Astrocyte of the spinal cord (primary cell): ENCODE results near the gene KRT84.

Experiments
- DNase-seq: peaks from one replicate; pipeline ENCODE4 v3.0.0; 2011; ENCODE audit warnings: low read depth, low spot score
- H3K4me3 ChIP-seq: 2 replicates; pipeline ENCODE4 v1.5.1; 2011; ENCODE audit warnings: low read depth, mild to moderate bottlenecking, low read length, moderate library complexity
- CTCF ChIP-seq: IDR thresholded peaks from 2 replicates; pipeline ENCODE4 v1.5.1; 2012; ENCODE audit warnings: low read depth, mild to moderate bottlenecking, low read length, inconsistent platforms
- in situ Hi-C: cut with HindIII; loops from 2 replicates; pipeline ENCODE4 v1.10.0; 2017; ENCODE audit warnings: low sequenced_read_pairs

The KRT84 gene

GRCh38 chr12:52385226-52385702 lies at the start of gene KRT84:
Gene KRT84, minus strand, starts transcription at chr12:52385652. Its CDS starts 67 bp downstream, at chr12:52385585.
- no peak within 1 kb of the TSS for H3K4me3 ChIP-seq

DNA sequence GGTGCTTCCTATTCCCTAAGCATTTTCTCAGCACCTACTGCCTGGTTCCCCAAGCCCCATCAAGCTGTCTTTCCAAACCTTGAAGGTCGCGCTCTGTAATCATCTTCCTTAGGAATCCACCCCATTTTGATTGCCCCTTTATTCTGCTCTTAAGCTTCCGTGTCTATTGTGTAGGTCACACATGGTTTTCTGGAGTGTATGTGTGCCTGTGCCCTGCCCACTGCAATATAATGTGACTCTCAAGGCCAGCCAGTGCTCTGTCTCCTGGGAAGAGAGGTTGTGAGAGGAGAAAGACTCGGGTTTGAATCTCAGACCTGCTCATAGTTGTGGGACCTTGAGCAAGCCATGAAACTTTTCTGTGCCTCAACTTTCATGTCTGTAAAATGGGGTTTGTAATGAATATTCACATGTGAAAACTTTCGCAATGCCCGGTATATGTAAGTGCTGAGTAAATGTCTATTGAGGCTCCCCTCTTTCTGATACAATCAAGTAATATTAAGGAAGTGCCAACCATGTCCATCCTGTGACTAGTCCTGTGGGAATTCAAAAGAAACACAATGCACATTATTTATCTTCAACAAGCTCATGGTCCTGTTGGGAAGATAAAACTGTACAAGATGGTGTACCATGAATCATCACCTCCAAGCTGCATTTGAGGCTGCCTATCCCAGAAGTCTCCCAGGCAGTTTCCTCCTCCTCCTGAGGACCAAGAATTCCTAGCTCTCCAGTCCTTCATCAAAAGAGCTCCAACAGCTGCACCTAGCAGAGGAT lies 49.5 kb upstream of the KRT84 start:
- no peak for TF ChIP-seq CTCF
- H3K4me3 ChIP-seq = no peak overlapping the region
- no peak for DNase-seq
- in situ Hi-C loops = no loop called here

More at GRCh38 chr12:52385226-52385702, at the start of gene KRT84:
- DNase-seq = no peak
- in situ Hi-C loops = no loop called here
- TF ChIP-seq CTCF = no peak

DNA sequence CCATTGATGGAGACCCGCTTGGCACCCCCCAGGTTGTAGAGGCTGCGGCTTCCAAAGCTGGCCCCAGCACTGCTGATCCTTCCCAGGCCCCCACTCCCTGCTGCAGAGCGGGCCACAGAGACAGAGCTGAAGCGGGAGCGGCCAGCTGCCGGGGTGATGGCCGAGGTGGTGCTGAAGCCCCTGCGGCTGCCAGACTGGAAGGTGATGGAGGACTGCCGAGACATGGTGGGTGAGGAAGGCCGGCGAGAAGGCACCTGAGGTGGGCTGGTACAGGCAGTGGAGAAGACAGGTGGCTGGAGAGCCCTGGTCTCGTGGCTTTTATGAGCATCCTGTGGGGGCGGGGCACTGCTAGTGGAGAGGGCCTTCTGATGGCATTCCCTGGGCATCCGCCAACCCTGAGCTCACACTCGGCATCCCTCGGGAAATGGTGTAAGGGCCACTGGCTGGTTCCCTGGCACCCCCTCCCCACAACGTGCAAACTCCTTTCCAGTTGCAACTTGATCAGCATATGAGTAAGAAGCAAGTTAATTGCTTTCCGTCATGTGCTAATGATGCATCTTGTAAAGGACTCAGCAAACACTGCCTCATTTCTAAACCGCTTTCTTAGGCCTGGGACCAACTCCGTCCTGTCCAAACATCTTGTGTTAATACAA lies 48.8 kb upstream of the KRT84 start, which contains the start of gene KRT75:
TSS of gene KRT75 (minus strand) at position 291 of the 653 bp plus-strand sequence. CDS start at position 224, 67 bp downstream.
- DNase-seq = peak; percentile 4
- no peak for TF ChIP-seq CTCF

GRCh38 chr12:52433501-52434080 lies 48.1 kb upstream of the KRT84 start:
- no peak for DNase-seq
- in situ Hi-C loops = no loop called here
- no peak for TF ChIP-seq CTCF
- H3K4me3 ChIP-seq = no peak overlapping the region

More for the DNA sequence above, 48.8 kb upstream of the KRT84 start, which contains the start of gene KRT75:
- H3K4me3 ChIP-seq = no peak within 1 kb of the TSS
- in situ Hi-C loops = no loop called here

GRCh38 chr12:52432559-52433207 lies 47.2 kb upstream of the KRT84 start:
- no peak for TF ChIP-seq CTCF
- DNase-seq = no peak
- in situ Hi-C loops = no loop called here
- H3K4me3 ChIP-seq = no peak overlapping the region

DNA sequence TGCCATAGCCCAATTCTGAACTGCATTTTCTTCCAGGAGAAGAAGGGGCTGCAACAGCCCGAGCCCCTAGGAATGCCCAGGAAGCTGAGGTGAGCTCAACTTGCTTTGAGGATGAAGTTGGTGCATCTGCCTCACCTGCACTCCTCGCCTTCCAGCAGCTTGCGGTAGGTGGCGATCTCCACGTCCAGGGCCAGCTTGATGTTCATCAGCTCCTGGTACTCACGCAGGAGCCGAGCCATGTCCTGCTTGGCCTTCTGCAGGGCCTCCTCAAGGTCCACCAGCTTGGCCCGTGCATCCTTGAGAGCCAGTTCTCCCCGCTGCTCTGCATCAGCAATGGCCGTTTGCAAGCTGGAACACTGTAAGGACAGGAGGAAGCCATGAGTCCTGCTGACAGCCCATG lies 42.7 kb upstream of the KRT84 start:
- H3K4me3 ChIP-seq = no peak overlapping the region
- no peak for DNase-seq
- TF ChIP-seq CTCF = no peak
- in situ Hi-C loops = no loop called here
